Fibroblast of skin of right quadriceps (primary cell): ENCODE data around the gene DTX2.
"Not testable (repeated sequence)": the region's sequence is repeated elsewhere in the genome, so short reads cannot be mapped to it uniquely, and the experiment has no call there.

Experiments
- DNase-seq: peaks from one replicate; pipeline ENCODE4 v3.0.0-alpha.2; 2013

Gene DTX2

DNA sequence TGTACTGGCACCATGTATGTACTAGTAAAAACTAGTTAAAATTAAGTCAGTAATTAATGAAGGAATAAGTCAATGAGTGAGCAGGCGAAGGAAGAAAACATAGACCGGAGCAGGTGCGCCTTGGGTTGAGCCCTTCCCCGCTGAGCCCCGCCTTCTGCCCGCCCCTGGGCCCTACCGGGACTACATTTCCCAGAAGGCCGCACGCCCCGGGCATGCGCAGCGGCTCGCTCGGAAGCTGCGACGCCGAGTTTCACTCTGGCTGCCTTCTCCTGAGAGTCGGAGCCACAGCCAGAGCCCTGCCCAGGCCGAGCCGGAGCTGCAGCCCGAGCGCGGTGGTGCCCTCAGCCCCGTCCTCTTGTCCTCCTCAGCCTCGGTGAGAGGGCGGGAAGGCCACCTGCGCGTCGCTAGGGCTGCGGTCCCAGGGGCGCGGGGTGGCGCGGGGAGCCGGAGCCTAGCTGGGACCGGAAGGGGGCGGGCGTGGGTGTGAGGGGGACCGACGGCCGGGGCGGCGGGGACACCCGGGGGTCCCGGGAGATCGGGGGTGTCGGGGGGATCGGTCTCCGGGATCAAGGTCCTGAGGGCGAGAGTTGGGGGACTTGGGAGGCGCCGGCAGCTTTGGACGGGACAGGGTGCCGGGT, at the start of gene DTX2:
DTX2 (plus strand) TSS at position 246 of the 638 bp plus-strand sequence. CDS start 18,801 bp downstream, outside the sequence.
- DNase-seq: not testable (repeated sequence)

GRCh38 chr7:76412249-76412648, 49.3 kb upstream of the DTX2 start:
- DNase-seq: no peak

- not testable (repeated sequence) for DNase-seq
Measured at GRCh38 chr7:76417654-76418310, 43.7 kb upstream of the DTX2 start.

DNA sequence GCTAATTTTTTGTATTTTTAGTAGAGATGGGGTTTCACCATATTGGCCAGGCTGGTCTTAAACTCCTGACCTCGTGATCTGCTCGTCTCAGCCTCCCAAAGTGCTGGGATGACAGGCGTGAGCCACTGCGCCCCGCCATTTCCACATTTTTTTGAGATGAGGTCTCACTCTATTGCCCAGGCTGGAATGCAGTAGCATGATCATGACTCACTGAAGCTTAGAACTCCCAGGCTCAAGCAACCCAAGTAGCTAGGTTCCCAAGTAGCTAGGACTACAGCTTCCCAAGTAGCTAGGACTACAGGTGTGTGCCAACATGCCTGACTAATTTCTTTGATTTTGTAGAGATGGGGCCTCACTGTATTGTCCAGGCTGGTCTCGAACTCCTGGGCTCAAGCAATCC, 40.4 kb upstream of the DTX2 start:
- DNase-seq: peak; percentile 95

DNA sequence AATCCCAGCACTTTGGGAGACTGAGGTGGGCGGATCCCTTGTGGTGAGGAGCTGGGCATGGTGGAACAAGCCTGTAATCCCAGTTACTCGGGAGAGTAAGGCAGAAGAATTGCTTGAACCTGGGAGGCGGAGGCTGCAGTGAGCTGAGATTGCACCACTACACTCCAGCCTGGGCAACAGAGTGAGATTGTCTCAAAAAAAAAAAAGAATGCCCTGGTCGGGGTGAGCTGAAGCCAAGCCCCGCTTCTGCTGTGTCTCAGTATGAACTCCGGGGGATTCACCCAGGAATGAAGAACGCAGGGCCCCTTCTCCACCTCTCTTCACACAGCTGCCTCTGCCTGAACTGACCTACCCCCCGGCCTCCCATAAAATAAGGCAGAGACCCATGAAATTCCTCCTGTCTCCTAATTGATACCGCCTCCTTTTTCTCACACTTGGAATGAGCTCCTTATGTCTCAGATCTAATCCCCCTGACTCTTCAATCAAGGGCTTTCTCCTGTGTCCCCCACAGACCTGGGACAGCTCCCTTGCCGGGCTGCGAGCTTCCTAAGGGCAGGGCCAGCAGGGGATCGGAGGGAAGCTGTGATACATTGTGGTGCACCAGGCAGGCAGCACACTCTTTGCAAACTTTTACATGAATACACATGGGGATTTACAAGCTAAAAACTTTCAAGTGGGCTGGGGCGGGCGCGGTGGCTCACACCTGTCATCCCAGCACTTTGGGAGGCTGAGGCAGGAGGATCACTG, 37.7 kb upstream of the DTX2 start:
- DNase-seq: peak; percentile 15

DNA sequence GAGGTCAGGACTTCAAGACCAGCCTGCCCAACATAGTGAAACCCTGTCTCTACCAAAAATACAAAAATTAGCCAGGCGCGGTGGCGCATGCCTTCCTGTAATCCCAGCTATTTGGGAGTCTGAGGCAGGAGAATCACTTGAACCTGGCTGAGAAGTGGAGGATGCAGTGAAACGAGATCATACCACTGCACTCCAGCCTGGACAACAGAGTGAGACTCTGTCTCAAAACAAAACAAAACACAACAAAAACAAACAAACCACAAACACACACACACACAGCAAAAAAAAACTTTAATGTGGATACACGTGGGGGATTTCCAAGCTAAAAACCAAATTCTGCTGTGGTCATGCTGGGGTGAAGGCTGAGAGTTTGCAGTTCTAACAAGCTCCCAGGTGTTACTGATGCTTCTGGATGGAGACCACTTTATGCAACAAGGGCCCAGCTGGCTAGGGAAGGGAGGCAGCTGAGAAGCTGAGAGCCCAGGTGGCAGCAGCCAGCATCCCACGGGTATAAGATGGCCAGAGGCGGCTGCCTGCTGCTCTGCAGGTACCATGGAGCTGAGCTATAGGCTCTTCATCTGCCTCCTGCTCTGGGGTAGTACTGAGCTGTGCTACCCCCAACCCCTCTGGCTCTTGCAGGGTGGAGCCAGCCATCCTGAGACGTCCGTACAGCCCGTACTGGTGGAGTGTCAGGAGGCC, 36.9 kb upstream of the DTX2 start, which contains the start of gene ZP3:
ZP3 (plus strand) TSS at position 538 of the 699 bp plus-strand sequence; CDS start at position 553, 15 bp downstream.
- no peak for DNase-seq

DNA sequence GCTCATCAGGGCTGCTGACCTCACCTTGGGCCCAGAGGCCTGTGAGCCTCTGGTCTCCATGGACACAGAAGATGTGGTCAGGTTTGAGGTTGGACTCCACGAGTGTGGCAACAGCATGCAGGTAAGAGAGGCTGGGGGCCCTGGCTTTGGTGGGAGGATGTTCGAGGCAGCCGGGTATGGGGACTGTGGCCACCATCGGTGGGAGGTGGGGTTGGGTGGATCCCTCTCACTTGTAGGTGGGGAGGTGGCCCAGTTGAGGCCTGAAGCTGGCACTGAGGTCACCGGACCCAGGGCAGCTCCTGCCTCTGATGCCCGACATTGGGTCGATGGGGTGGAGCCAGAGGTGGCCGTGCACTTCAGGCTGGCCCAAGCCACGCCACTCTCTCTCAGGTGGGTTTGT, 36.4 kb upstream of the DTX2 start:
- no peak for DNase-seq

DNA sequence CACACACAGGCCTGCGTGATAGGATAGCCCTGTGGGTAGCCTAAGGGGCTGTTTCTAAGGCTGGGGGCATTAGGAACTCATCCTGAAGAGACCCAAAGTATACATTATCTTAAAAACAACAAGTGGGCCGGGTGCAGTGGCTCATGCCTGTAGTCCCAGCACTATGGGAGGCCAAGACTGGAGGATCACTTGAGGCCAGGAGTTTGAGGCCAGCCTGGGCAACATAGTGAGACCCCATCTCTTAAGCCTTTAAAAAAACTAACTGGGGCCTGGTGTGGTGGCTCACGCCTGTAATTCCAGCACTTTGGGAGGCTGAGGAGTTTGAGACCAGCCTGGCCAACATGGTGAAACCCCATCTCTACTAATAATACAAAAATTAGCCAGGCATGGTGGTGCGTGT, 36.0 kb upstream of the DTX2 start:
- DNase-seq: not testable (repeated sequence)

DNA sequence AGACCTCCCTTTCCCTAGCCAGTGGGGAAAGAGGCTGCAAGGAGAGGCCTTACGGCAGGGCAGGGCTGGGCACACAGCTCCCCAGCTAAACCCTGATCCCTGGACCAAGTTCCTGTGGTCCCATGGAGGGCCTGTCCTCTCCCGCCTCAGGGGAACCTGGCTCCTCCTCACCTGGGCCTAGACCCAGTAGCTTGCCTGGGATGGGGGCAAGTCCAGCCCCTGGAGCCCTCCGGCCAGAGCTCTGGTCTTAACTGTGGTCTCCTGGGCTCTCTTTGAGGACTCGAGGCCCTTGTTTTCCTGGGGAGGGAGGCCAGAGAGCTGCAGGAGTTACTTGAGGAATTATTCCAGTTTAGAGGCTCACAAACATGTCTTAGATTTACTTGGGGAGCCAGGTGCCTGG, 35.3 kb upstream of the DTX2 start:
- DNase-seq: no peak

GRCh38 chr7:76427635-76428034, 33.9 kb upstream of the DTX2 start:
- no peak for DNase-seq

GRCh38 chr7:76428149-76428823, 33.2 kb upstream of the DTX2 start:
- no peak for DNase-seq

DNA sequence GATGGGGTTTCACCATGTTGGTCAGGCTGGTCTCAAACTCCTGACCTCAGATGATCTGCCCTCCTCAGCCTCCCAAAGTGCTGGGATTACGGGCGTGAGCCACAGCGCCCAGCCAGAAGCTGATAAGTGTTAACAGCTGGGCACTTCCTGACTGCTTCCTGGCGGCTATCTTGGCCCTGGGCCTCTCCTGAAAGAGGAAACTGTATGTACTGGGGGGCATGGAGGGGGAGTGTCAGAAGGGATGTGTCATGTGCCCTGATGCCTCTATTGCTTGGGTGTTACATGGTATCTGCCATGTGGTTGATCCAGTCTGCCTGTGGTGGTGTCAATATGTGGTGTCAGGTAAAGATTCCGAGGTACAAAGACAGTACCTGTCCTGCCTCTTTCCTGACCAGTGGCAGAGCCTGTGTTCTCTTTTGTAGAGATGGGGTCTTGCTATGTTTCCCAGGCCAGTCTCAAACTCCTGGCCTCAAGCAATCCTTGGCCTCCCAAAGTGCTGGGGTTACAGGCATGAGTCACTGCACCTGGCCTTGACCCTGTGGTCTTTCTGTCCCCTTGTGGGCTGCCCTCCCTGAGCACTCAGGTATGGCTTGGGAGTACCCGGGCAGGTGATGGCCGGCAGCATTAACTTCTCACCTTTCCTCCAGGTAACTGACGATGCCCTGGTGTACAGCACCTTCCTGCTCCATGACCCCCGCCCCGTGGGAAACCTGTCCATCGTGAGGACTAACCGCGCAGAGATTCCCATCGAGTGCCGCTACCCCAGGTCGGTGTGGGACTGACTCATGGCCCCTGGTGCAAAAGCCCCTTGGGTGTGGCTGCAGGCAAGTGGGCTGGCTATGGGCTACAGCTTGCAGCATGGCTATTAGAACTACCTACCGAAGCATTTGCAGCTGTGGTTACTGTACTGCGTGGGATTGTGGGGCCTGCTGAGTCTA, 32.4 kb upstream of the DTX2 start:
- DNase-seq: peak; percentile 46

GRCh38 chr7:76430211-76430610, 31.3 kb upstream of the DTX2 start:
- no peak for DNase-seq

GRCh38 chr7:76430836-76431235, 30.7 kb upstream of the DTX2 start:
- no peak for DNase-seq

GRCh38 chr7:76437873-76438272, 23.6 kb upstream of the DTX2 start:
- DNase-seq: peak; percentile 62

GRCh38 chr7:76439120-76439888, 22.2 kb upstream of the DTX2 start:
- not testable (repeated sequence) for DNase-seq

DNA sequence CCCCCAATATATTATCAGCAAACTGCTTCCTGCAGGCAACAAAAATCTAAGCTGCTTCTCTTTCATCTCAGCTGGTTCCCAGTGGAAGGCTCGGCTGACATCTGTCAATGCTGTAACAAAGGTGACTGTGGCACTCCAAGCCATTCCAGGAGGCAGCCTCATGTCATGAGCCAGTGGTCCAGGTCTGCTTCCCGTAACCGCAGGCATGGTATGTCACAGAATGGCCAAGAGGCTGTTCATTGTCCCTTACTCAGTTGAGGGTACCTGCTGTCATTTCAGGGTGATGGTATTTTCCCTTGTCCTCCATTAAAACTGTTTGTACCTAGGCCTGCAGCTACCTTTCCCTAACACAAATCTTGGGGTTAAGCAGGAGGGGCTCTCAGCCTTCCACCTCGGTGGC, 21.1 kb upstream of the DTX2 start:
- DNase-seq: not testable (repeated sequence)

DNA sequence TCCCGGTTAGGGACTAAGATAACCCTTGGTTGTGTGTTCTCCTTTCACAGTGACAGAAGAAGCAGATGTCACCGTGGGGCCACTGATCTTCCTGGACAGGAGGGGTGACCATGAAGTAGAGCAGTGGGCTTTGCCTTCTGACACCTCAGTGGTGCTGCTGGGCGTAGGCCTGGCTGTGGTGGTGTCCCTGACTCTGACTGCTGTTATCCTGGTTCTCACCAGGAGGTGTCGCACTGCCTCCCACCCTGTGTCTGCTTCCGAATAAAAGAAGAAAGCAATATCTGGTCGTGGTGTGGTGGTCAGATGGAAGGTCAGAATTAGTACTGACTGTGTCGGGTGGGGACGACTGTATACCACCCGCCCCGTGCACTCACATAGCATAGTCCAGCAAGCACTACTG, 19.7 kb upstream of the DTX2 start:
- not testable (repeated sequence) for DNase-seq

DNA sequence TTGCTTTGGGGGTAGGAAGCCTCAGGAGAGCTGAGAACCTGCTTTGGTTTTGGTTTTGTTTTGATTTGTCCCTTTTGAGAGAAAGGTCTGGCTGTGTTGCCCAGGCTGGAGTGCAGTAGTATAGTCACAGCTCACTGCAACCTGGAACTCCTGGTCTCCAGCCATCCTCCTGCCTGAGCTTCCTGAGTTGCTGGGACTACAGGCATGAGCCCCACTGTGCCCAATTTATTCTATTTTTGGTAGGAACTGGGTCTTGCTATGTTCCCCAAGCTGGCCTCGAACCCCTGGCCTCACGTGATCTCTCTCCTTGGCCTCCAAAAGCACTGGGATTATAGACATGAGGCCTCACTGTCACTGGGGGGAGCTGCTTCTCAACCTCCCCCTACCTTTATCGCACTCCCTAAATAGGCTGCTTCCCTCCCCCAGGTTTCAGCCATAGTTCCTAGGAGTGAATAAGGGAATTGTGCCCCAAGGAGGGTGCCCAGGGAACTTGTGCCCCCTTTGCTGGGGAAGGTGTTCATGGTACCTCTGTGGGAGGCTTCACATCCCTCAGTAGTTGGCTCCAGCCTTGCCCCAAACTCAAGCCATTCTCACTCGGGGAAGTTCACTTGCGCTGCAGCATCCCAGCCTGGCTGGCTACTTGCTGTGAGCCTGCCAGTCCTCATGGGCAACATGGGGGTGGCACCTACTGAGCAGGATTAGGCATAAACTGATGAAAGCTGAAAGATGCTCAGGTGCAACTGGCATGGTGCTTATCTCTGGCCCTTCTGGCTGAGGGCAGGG, 18.7 kb upstream of the DTX2 start:
- not testable (repeated sequence) for DNase-seq

DNA sequence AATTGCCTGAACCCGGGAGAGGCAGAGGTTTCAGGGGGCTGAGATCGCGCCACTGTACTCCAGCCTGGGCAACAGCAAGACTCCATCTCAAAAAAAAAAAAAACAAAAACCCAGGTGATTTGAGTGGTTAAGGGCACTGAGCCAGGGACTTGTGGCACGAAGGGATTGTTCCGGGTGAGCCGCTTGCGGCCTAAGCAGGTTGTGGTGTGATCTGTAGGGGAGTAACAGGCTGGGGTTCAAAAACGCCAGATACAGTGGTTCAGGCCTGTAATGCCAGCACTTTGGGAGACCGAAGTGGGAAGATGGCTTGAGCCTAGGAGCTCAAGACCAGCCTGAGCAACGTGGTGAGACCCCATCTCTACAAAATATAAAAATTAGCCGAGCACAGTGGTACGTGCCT, 17.7 kb upstream of the DTX2 start:
- not testable (repeated sequence) for DNase-seq
